ENCODE results near the gene DUOX2.

DUOX2 gene

GRCh38 chr15:45114076-45114750 is at the start of gene DUOX2, which contains the start of gene DUOXA2:
Gene DUOX2 (minus strand): TSS chr15:45114172. CDS start chr15:45113411, 761 bp downstream.
Gene DUOXA2 (plus strand): TSS chr15:45114326. CDS start chr15:45114606, 280 bp downstream.
- TF ChIP-seq POLR2A (IDR thresholded peaks at IDR 0.05; ENCODE audit: low read length) (no peak), GATA1 (IDR thresholded peaks at IDR 0.05; ENCODE audit: low read depth, low read length) (no peak)
- DNase-seq, result no peak

GRCh38 chr15:45163508-45163856 is 49.5 kb upstream of the DUOX2 start:
- TF ChIP-seq GATA1 (IDR thresholded peaks at IDR 0.05; ENCODE audit: low read depth, low read length) (no peak), POLR2A (IDR thresholded peaks at IDR 0.05; ENCODE audit: low read length) (no peak)
- no peak for DNase-seq

- TF ChIP-seq POLR2A (IDR thresholded peaks at IDR 0.05; ENCODE audit: low read length) (no peak), GATA1 (IDR thresholded peaks at IDR 0.05; ENCODE audit: low read depth, low read length) (no peak)
- peak; percentile 81 to 86 for DNase-seq
These were observed 49.0 kb upstream of the DUOX2 start for GRCh38 chr15:45162771-45163507.

- TF ChIP-seq GATA1 (IDR thresholded peaks at IDR 0.05; ENCODE audit: low read depth, low read length), result no peak
- no peak for TF ChIP-seq POLR2A (IDR thresholded peaks at IDR 0.05; ENCODE audit: low read length)
- DNase-seq, result no peak
These were observed 47.7 kb upstream of the DUOX2 start for GRCh38 chr15:45161666-45162065.

GRCh38 chr15:45157974-45158373 is 44.0 kb upstream of the DUOX2 start:
- no peak for DNase-seq
- no peak for TF ChIP-seq GATA1 (IDR thresholded peaks at IDR 0.05; ENCODE audit: low read depth, low read length)

GRCh38 chr15:45156744-45157455 is 42.9 kb upstream of the DUOX2 start:
- TF ChIP-seq GATA1 (IDR thresholded peaks at IDR 0.05; ENCODE audit: low read depth, low read length) (no peak), POLR2A (IDR thresholded peaks at IDR 0.05; ENCODE audit: low read length) (no peak)
- DNase-seq, result no peak

DNA sequence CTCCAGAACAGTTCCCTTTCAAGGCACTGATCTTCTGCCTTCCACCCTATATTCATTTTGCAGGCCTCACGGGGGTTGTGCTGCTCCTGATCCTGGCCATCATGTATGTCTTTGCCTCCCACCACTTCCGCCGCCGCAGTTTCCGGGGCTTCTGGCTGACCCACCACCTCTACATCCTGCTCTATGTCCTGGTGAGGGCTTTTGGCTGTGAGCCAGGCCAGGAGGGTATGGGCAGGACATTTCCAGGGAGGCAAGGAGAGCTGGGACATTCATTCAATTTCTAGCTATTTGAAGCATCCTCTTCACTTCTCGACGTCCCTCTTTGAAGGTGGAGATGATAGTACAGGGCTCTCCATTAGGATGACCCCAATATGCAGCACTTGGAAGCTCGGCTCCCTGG is 41.8 kb upstream of the DUOX2 start:
- no peak for DNase-seq
- TF ChIP-seq POLR2A (IDR thresholded peaks at IDR 0.05; ENCODE audit: low read length) (no peak), GATA1 (IDR thresholded peaks at IDR 0.05; ENCODE audit: low read depth, low read length) (no peak)

- TF ChIP-seq GATA1 (IDR thresholded peaks at IDR 0.05; ENCODE audit: low read depth, low read length) (no peak), POLR2A (IDR thresholded peaks at IDR 0.05; ENCODE audit: low read length) (no peak)
- DNase-seq, result no peak
These were observed 38.2 kb upstream of the DUOX2 start for GRCh38 chr15:45151998-45152828.

GRCh38 chr15:45150997-45151396 is 37.0 kb upstream of the DUOX2 start:
- TF ChIP-seq POLR2A (IDR thresholded peaks at IDR 0.05; ENCODE audit: low read length) (no peak), GATA1 (IDR thresholded peaks at IDR 0.05; ENCODE audit: low read depth, low read length) (no peak)
- DNase-seq, result no peak

DNA sequence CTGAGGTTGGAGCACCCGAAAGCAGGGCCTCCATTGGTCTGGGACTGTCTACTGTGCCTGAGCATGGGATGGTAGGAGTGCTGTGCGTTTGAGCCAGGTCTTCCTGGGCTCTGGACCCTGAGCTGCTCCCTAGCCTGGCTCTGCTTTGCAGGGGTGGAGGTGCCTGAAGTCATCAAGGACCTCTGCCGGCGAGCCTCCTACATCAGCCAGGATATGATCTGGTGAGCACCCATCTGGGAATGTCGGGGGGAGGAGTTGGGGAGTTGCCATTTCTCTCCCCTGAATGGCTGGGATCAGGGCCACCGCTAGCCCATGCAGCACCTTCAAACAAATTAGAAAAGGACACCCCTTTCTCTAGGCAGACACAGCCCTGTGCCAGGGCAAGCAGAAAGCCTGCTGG is 36.5 kb upstream of the DUOX2 start:
- TF ChIP-seq POLR2A (IDR thresholded peaks at IDR 0.05; ENCODE audit: low read length) (no peak), GATA1 (IDR thresholded peaks at IDR 0.05; ENCODE audit: low read depth, low read length) (no peak)
- no peak for DNase-seq

GRCh38 chr15:45149060-45149459 is 35.1 kb upstream of the DUOX2 start:
- no peak for DNase-seq
- TF ChIP-seq GATA1 (IDR thresholded peaks at IDR 0.05; ENCODE audit: low read depth, low read length) (no peak), POLR2A (IDR thresholded peaks at IDR 0.05; ENCODE audit: low read length) (no peak)

DNA sequence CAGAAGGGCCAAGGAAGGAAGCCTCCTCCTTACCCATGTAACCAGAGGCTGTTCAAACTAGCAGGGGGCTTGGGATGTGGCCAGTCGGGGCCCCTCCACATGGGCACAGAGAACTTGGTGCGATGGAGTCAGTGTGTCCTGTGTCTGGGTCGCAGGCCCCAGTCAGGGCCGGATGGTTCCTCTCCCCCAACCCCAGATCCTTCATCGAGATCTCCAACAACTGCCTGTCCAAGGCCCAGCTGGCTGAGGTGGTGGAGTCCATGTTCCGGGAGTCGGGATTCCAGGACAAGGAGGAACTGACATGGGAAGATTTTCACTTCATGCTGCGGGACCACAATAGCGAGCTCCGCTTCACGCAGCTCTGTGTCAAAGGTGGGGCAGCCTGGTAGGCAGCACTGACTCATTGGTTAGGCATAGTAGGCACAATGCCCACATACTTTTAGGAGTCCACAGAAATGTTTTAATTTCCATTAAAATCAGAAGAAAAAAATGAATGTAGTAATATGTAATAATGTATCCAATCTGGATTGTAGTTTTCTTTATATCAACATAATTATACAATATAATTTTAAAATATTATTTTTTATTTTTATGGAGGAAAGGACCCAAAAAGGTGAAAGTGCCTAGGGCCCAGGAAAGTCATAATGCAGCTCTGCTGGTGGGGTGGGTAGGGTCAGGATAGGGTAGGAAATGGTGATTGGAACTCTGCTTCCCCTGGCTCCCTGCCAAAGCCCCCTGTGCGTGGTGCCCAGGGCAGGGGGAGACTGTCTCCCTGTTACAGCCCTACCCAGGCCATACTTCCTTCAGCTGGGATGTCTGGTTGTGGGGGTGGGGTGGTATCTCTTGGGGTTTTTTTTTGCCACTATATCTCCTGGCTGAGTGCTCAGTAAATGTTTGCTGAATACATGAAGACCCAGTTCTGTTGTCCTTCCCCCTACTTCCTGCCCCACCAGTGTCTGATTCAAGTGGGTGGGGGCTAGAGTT is 34.4 kb upstream of the DUOX2 start:
- no peak for DNase-seq
- no peak for TF ChIP-seq GATA1 (IDR thresholded peaks at IDR 0.05; ENCODE audit: low read depth, low read length)

- no peak for DNase-seq
- no peak for TF ChIP-seq GATA1 (IDR thresholded peaks at IDR 0.05; ENCODE audit: low read depth, low read length)
- TF ChIP-seq POLR2A (IDR thresholded peaks at IDR 0.05; ENCODE audit: low read length), result no peak
These were observed 33.6 kb upstream of the DUOX2 start for GRCh38 chr15:45147606-45148005.
